ENCODE results near the gene NOS1AP.

GRCh38 chr1:162214202-162214601 lies 144.7 kb downstream of the NOS1AP start:
- TF ChIP-seq YY1 (IDR thresholded peaks at IDR 0.05; ENCODE audit: insufficient read depth, insufficient read length) (no peak), ZNF274 (IDR thresholded peaks at IDR 0.05; ENCODE audit: low read depth, low read length) (no peak), SUZ12 (IDR thresholded peaks at IDR 0.05; ENCODE audit: extremely low read depth, insufficient read depth, insufficient read length) (no peak)
